ENCODE results near the gene GIGYF2.
"Not testable (repeated sequence)": the region's sequence is repeated elsewhere in the genome, so short reads cannot be mapped to it uniquely, and the experiment has no call there.

GIGYF2 gene

DNA sequence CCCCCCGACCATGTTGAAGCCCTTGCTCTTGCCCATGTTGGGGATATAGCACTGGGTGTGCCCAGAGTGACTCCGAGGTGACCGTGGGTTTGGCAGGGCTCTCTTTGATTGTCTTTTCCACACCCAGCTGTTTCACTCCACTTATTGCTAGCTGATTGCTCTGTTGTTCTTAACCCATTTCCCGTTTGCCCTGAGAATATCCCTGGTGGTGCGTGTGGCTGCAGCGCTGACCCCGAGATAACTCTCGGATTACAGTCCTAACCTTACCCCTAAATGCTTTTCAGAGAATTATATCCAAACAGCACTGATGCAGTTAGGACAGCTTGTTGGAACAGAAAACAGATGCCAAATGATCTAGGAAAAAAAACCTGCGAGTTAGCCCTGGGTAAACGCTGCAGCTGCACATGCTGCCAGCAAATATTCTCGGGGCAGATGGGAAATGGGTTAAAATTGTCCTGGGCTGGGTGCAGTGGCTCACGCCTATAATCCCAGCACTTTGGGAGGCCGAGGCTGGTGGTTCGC, 138.6 kb downstream of the GIGYF2 start:
- Histone ChIP-seq H3K9me3 (ENCODE audit: control insufficient read depth, insufficient read depth, low read length) (no peaks in the 10 kb centered on the region), H3K9ac (ENCODE audit: low read depth, low read length) (no peak overlapping the region), H3K4me3 (ENCODE audit: low read depth, low read length) (no peak overlapping the region), H3K27me3 (ENCODE audit: control insufficient read depth, insufficient read depth, low read length) (no peaks in the 10 kb centered on the region), H3K4me1 (ENCODE audit: control insufficient read depth, insufficient read depth, low read length) (no peaks in the 10 kb centered on the region), H3K36me3 (ENCODE audit: control insufficient read depth, insufficient read depth, low read length) (peaks cover 17% of the 10 kb centered on the region)

DNA sequence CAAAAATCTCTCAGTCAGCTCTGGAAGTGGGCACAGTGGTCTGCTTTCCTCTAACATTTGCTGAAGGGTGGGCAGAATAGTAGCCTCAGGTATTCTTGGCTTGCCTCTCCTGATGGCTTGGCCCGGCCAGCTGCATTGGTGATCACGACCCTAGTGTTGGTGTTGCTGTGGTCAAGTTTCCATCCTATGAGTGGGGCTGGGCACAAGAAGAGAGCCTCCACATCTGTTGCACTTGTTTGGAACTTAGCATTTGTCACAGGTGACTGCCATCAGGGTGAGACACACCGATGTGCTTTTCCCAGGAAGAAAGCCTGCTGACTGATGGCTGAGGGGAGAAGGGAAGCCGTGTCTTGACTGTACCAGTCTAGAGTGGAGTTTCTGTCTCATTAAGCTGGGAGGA, 139.8 kb downstream of the GIGYF2 start:
- Histone ChIP-seq H3K9me3 (ENCODE audit: control insufficient read depth, insufficient read depth, low read length) (no peaks in the 10 kb centered on the region), H3K36me3 (ENCODE audit: control insufficient read depth, insufficient read depth, low read length) (peaks cover 15% of the 10 kb centered on the region), H3K4me3 (ENCODE audit: low read depth, low read length) (no peak overlapping the region), H3K9ac (ENCODE audit: low read depth, low read length) (no peak overlapping the region), H3K4me1 (ENCODE audit: control insufficient read depth, insufficient read depth, low read length) (no peaks in the 10 kb centered on the region), H3K27me3 (ENCODE audit: control insufficient read depth, insufficient read depth, low read length) (no peaks in the 10 kb centered on the region)

DNA sequence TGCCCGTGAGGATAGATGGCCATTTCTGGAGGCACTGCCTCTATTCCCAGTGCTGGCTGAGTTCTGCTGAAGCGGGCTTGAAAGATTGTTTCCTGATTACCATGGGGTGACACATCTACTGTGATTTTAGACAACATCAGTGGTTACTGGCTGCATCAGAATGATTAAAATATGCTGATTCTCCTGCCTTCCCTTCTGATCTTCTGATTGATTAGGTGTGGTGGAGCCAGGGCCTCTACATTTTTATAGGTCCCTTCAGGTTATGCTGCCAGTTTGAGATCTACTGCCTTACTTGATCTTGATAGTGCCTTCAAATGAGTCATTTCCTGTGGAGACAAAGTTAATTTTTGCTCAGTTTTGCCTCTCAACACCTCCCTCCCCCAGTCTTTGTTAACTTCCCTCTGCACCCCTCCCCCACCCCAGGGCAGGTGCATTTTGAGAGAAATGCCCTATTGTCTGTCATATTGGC, 141.3 kb downstream of the GIGYF2 start:
- Histone ChIP-seq H3K36me3 (ENCODE audit: control insufficient read depth, insufficient read depth, low read length) (peaks cover 9% of the 10 kb centered on the region), H3K4me1 (ENCODE audit: control insufficient read depth, insufficient read depth, low read length) (no peaks in the 10 kb centered on the region)

DNA sequence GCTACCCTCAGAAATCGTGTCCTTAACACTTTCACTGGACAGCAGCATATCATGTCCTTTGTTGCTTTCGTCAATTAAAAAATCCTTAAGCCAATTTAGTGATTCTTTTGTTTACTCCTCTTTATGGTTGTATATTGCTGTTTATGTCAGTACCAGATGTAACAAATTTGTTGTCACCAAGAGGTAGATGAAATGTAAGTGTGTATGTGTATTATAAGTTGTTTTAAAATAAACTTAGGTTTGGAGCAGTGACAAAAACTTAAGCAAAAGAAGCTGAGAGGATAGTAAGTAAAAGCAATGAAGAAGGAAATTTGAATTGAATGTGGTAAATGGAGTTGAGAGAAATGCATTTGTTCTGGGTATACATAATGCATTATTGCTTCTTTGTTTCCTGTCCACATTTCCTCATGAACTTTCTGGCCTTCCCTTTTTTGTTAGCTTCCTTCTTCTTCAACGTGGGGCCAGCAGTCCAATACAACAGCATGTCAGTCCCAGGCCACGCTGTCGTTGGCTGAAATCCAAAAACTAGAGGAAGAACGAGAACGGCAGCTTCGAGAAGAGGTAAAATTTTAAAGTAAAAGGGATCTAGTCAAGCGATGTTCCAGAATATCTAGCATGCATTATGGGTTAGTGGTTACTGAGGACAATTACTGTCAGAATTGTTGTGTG, 142.4 kb downstream of the GIGYF2 start:
- Histone ChIP-seq H3K36me3 (ENCODE audit: control insufficient read depth, insufficient read depth, low read length) (peaks cover 16% of the 10 kb centered on the region), H3K4me1 (ENCODE audit: control insufficient read depth, insufficient read depth, low read length) (no peaks in the 10 kb centered on the region), H3K9ac (ENCODE audit: low read depth, low read length) (no peak overlapping the region), H3K27me3 (ENCODE audit: control insufficient read depth, insufficient read depth, low read length) (no peaks in the 10 kb centered on the region), H3K9me3 (ENCODE audit: control insufficient read depth, insufficient read depth, low read length) (no peaks in the 10 kb centered on the region), H3K4me3 (ENCODE audit: low read depth, low read length) (no peak overlapping the region)

More for the DNA sequence above, 141.3 kb downstream of the GIGYF2 start:
- Histone ChIP-seq H3K27me3 (ENCODE audit: control insufficient read depth, insufficient read depth, low read length) (no peaks in the 10 kb centered on the region), H3K9ac (ENCODE audit: low read depth, low read length) (no peak overlapping the region), H3K9me3 (ENCODE audit: control insufficient read depth, insufficient read depth, low read length) (no peaks in the 10 kb centered on the region), H3K4me3 (ENCODE audit: low read depth, low read length) (no peak overlapping the region)

GRCh38 chr2:232842689-232843088, 145.6 kb downstream of the GIGYF2 start:
- H3K27me3 ChIP-seq (ENCODE audit: control insufficient read depth, insufficient read depth, low read length), result no peaks in the 10 kb centered on the region
- H3K9ac ChIP-seq (ENCODE audit: low read depth, low read length), result no peak overlapping the region
- H3K4me1 ChIP-seq (ENCODE audit: control insufficient read depth, insufficient read depth, low read length), result no peaks in the 10 kb centered on the region
- H3K4me3 ChIP-seq (ENCODE audit: low read depth, low read length), result no peak overlapping the region
- H3K9me3 ChIP-seq (ENCODE audit: control insufficient read depth, insufficient read depth, low read length), result no peaks in the 10 kb centered on the region
- peaks cover 28% of the 10 kb centered on the region for H3K36me3 ChIP-seq (ENCODE audit: control insufficient read depth, insufficient read depth, low read length)

DNA sequence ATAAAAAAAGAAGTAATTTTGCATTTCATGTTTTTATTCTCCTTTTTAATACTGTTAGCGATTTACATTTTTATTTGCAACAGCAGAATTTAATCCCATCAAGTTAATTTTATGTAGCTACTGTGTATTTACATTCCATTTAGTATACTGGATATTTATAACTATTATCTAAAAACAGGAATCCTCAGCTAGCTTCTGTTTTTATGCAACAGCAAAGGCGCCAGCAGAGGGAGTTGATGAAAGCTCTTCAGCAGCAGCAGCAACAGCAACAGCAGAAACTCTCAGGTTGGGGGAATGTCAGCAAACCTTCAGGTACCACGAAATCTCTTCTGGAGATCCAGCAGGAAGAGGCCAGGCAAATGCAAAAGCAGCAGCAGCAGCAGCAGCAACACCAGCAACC, 146.7 kb downstream of the GIGYF2 start:
- H3K9ac ChIP-seq (ENCODE audit: low read depth, low read length), result no peak overlapping the region
- no peaks in the 10 kb centered on the region for H3K4me1 ChIP-seq (ENCODE audit: control insufficient read depth, insufficient read depth, low read length)
- no peak overlapping the region for H3K4me3 ChIP-seq (ENCODE audit: low read depth, low read length)
- H3K9me3 ChIP-seq (ENCODE audit: control insufficient read depth, insufficient read depth, low read length), result no peaks in the 10 kb centered on the region
- H3K27me3 ChIP-seq (ENCODE audit: control insufficient read depth, insufficient read depth, low read length), result no peaks in the 10 kb centered on the region
- peaks cover 36% of the 10 kb centered on the region for H3K36me3 ChIP-seq (ENCODE audit: control insufficient read depth, insufficient read depth, low read length)

DNA sequence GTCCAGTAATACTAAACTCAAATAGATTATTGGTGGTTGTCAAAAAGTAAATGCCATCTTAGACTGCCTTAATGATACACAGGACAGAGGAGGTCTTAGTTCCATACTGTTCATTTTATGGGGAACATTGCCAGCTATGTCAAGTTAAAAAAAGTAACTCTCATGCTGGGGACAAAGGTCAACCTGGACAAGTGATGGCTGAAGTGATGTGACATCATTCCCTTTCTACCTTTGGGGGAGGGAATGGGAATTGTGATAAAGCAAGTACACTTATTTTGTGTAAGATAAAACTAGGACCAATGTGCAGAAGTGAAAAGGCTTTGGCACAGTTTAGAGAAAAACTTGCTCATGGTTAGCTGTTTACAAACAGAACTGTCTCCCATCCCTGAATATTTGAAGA, 148.9 kb downstream of the GIGYF2 start:
- peaks cover 36% of the 10 kb centered on the region for H3K36me3 ChIP-seq (ENCODE audit: control insufficient read depth, insufficient read depth, low read length)
- H3K4me3 ChIP-seq (ENCODE audit: low read depth, low read length), result no peak overlapping the region
- H3K9ac ChIP-seq (ENCODE audit: low read depth, low read length), result no peak overlapping the region
- H3K27me3 ChIP-seq (ENCODE audit: control insufficient read depth, insufficient read depth, low read length), result no peaks in the 10 kb centered on the region
- no peaks in the 10 kb centered on the region for H3K9me3 ChIP-seq (ENCODE audit: control insufficient read depth, insufficient read depth, low read length)
- no peaks in the 10 kb centered on the region for H3K4me1 ChIP-seq (ENCODE audit: control insufficient read depth, insufficient read depth, low read length)

DNA sequence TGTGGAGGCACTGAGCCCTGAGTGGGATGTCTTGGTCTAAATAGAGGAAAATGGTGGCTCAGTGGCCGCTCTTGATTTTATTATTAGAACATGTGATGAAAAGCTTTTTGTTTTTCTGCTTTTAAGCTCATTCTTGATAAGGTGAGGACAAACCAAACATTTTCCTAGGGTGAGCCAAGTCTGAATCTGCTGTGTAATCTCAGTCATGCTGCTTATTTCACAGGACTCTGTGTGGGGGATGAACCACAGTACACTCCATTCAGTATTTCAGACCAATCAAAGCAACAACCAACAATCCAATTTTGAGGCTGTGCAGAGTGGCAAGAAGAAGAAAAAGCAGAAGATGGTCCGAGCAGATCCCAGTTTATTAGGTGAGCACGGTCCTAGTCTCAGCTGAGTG, 152.9 kb downstream of the GIGYF2 start:
- Histone ChIP-seq H3K27me3 (ENCODE audit: control insufficient read depth, insufficient read depth, low read length) (no peaks in the 10 kb centered on the region), H3K9ac (ENCODE audit: low read depth, low read length) (no peak overlapping the region), H3K4me1 (ENCODE audit: control insufficient read depth, insufficient read depth, low read length) (no peaks in the 10 kb centered on the region), H3K9me3 (ENCODE audit: control insufficient read depth, insufficient read depth, low read length) (no peaks in the 10 kb centered on the region), H3K36me3 (ENCODE audit: control insufficient read depth, insufficient read depth, low read length) (peaks cover 28% of the 10 kb centered on the region), H3K4me3 (ENCODE audit: low read depth, low read length) (no peak overlapping the region)

GRCh38 chr2:232852081-232852480, 154.9 kb downstream of the GIGYF2 start:
- H3K9me3 ChIP-seq (ENCODE audit: control insufficient read depth, insufficient read depth, low read length); H3K4me3 ChIP-seq (ENCODE audit: low read depth, low read length); H3K27me3 ChIP-seq (ENCODE audit: control insufficient read depth, insufficient read depth, low read length); H3K9ac ChIP-seq (ENCODE audit: low read depth, low read length); H3K4me1 ChIP-seq (ENCODE audit: control insufficient read depth, insufficient read depth, low read length): not testable (repeated sequence)
- H3K36me3 ChIP-seq (ENCODE audit: control insufficient read depth, insufficient read depth, low read length), result peaks cover 29% of the 10 kb centered on the region

- Histone ChIP-seq H3K9ac (ENCODE audit: low read depth, low read length) (no peak overlapping the region), H3K9me3 (ENCODE audit: control insufficient read depth, insufficient read depth, low read length) (no peaks in the 10 kb centered on the region), H3K27me3 (ENCODE audit: control insufficient read depth, insufficient read depth, low read length) (no peaks in the 10 kb centered on the region), H3K4me1 (ENCODE audit: control insufficient read depth, insufficient read depth, low read length) (no peaks in the 10 kb centered on the region), H3K36me3 (ENCODE audit: control insufficient read depth, insufficient read depth, low read length) (peaks cover 28% of the 10 kb centered on the region), H3K4me3 (ENCODE audit: low read depth, low read length) (no peak overlapping the region)
These were observed 155.5 kb downstream of the GIGYF2 start for GRCh38 chr2:232852676-232853075.

DNA sequence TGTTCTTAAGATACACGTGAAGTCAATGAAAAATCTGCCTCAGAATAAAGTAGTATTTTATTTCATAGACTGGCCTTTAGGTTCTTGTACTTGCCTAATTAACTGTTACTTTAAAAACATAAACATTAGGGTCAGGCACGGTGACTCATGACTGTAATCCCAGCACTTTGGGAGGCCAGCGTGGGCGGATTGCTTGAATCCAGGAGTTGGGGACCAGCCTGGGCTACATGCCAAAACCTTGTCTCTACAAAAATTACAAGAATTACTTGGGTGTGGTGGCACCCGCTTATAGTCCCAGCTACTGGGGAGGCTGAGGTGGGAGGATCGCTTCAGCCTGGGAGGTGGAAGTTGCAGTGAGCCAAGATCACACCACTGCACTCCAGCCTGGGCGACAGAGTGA, 157.0 kb downstream of the GIGYF2 start:
- no peaks in the 10 kb centered on the region for H3K27me3 ChIP-seq (ENCODE audit: control insufficient read depth, insufficient read depth, low read length)
- no peak overlapping the region for H3K4me3 ChIP-seq (ENCODE audit: low read depth, low read length)
- peaks cover 17% of the 10 kb centered on the region for H3K36me3 ChIP-seq (ENCODE audit: control insufficient read depth, insufficient read depth, low read length)
- H3K9me3 ChIP-seq (ENCODE audit: control insufficient read depth, insufficient read depth, low read length), result no peaks in the 10 kb centered on the region
- H3K4me1 ChIP-seq (ENCODE audit: control insufficient read depth, insufficient read depth, low read length), result no peaks in the 10 kb centered on the region
- no peak overlapping the region for H3K9ac ChIP-seq (ENCODE audit: low read depth, low read length)

- peaks cover 9% of the 10 kb centered on the region for H3K36me3 ChIP-seq (ENCODE audit: control insufficient read depth, insufficient read depth, low read length)
- H3K9me3 ChIP-seq (ENCODE audit: control insufficient read depth, insufficient read depth, low read length), result no peaks in the 10 kb centered on the region
- no peaks in the 10 kb centered on the region for H3K4me1 ChIP-seq (ENCODE audit: control insufficient read depth, insufficient read depth, low read length)
- no peak overlapping the region for H3K9ac ChIP-seq (ENCODE audit: low read depth, low read length)
- no peak overlapping the region for H3K4me3 ChIP-seq (ENCODE audit: low read depth, low read length)
- H3K27me3 ChIP-seq (ENCODE audit: control insufficient read depth, insufficient read depth, low read length), result no peaks in the 10 kb centered on the region
These were observed 160.0 kb downstream of the GIGYF2 start for GRCh38 chr2:232857158-232857563.
